Renal pelvis (tissue), 4 donors: ENCODE measurements around the gene CHST15. TPM values are rescaled to one million over a fixed set of nuclear protein-coding genes. Genes with fewer than 3 reads are reported as not detected.

Experiments used
- DNase-seq: peaks from one replicate; pipeline ENCODE4 v3.0.0-alpha.2; 2013
- polyA plus RNA-seq, 3 donors: library from polyadenylated mRNA; unstranded; fragments of 120-200 nt; gene quantifications; one replicate each; pipeline ENCODE4 v1.2.1, GENCODE V29; 2013; ENCODE audit not compliant: insufficient read length in 3 of 3

CHST15 gene
- polyA plus RNA-seq, 3 donors = 17.3 to 20.3 (median 20.3) TPM

DNA sequence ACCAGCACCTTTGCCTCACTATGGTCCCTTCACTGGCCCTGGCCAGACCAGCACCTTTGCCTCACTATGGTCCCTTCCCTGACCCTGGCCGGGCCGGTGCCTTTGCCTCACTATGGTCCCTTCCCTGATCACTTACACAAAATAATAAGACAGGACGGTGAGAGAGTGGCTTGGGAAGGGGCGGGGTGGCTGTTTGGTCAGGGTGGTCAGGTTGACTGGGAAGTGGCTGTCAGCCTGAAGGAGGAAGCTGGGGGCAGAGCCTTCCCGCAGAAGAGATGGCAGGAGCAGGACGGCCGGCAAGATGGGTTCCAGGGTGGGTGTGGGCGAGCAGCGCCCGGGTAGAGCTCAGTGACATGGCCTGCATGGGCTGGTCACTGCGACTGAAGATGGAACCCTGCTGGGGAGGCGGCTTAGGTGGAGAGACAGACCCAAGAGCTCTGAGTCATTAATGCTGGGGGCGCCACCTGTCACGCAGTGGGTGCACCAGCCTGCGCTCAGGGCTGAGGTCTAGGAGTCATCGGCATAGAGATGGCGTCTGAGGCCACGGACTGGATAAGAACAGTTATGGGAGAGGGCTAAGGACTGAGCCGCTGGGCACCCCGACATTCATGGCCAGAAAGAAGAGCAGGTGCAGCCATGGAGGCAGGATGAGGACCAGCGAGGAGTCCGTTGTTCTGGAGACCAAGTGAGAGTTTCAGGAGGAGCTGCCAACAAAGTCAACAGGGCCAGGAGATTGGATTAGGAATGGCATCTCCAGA, 91.8 kb downstream of the CHST15 start:
- no peak for DNase-seq

GRCh38 chr10:124000792-124001201, 92.6 kb downstream of the CHST15 start:
- DNase-seq = no peak

GRCh38 chr10:123999956-124000615, 93.3 kb downstream of the CHST15 start:
- DNase-seq = no peak

- no peak for DNase-seq
Observed at GRCh38 chr10:123999261-123999660, 94.1 kb downstream of the CHST15 start.

DNA sequence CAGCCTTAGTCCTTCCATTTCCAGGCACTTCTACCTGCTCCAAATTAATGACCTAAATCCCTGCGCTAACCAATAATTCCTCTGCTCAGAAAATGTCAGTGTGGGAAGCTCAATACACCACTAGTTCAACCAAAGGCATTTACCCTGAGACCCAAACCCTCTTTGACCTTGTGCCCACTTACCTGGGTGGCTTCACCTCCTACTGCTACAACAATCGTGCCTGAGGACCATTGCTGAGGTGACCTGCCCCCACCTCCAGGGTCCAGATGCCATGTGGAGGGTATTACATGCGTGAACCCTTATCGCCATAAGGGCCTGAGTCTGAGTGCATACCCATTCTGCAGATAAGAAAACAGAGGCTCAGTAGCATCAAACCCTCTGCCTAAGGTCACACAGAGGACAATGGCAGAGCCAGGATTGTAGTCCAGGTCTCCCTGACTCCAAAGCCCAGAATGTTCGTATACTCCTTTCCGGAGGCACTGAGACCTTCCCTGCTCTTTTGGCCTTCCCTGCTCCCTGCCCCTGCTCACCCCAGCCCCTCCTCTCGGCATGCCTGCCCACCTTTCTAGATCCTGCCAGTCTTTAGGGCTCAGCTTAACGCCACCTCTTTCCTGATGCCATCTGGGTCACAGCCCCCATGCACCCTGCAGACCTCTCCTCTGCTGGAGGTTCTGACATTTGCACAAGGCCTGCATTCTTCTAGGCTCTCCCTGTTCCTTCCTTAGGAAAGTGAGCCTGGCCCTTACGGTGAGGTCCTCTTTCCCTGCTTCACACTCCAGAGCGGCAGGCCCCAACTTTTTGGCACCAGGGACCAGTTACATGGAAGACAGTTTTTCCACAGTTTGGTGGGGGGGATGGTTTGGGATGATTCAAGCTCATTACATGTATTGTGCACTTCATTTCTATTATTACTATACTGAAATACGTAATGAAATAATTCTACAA, 94.9 kb downstream of the CHST15 start:
- no peak for DNase-seq

DNA sequence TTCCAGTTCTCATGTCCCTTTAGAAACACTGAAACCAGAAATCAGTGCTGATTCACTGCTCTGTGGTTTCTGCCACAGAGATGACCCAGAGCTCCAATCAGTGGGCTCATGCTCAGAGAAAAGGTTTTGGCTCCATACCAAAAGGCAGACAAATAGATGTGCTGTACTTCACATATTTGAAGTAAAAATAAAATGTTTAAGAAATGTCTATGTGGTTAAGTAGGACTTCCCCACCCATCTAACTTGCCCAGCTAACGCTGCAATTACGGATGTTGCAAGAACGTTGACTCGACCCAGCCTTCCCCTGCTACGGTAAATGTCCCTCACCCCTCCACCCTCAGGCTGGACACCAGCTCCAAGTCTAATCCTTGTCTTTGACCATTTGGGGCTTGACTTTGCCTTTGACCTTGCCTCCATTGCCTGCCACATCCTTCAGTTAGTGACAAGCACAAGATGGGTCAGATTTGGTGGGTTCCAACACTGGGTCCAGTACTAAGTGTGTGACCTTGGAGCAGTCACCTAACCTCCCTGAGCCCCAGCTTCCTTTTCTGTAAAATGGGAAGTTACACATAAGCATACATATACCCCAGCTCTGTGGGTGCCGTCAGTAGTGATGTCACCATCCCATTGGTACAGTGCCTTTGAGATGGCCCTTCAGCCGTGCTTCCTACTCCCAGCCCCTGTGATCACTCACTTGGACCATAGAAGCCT, 95.8 kb downstream of the CHST15 start:
- DNase-seq = no peak

- no peak for DNase-seq
Observed at GRCh38 chr10:123997013-123997412, 96.4 kb downstream of the CHST15 start.

GRCh38 chr10:123996302-123996701, 97.1 kb downstream of the CHST15 start:
- no peak for DNase-seq

- DNase-seq = no peak
Observed at GRCh38 chr10:123995461-123996131, 97.8 kb downstream of the CHST15 start.

- no peak for DNase-seq
Observed at GRCh38 chr10:123995082-123995460, 98.3 kb downstream of the CHST15 start.

DNA sequence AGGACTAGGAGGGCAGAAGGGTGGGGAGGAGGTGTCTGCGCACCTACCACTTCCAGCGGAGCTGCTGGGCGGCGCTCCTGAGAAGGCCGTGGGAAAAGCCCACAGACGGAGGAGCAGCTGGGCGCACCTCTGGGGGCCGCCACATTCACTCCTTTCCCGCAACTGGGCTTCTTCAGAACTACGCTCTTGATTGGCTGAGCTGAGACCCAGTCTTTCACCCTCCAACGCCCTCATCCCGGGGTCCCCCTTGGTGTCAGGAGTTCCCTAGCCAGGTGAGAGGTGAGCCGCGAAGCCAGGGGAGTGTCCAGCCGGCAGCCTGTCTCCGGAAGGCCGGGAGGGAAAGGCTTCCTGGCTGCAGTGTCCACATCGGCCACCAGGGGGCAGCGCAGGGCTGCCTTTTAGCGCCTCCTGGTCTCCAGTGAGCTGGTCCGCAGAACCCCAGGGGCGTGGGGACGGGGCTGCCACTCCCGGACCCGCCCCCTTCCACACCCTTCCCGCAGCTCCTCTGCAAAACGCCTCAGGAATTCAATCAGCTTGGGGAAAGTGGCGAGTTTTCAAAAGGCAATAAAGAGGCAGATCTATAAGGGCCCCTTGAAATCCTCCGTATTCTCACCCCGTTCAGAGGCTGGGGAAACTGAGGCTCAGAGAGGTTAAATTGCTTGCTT, 98.8 kb downstream of the CHST15 start:
- peak; percentile 82 for DNase-seq

DNA sequence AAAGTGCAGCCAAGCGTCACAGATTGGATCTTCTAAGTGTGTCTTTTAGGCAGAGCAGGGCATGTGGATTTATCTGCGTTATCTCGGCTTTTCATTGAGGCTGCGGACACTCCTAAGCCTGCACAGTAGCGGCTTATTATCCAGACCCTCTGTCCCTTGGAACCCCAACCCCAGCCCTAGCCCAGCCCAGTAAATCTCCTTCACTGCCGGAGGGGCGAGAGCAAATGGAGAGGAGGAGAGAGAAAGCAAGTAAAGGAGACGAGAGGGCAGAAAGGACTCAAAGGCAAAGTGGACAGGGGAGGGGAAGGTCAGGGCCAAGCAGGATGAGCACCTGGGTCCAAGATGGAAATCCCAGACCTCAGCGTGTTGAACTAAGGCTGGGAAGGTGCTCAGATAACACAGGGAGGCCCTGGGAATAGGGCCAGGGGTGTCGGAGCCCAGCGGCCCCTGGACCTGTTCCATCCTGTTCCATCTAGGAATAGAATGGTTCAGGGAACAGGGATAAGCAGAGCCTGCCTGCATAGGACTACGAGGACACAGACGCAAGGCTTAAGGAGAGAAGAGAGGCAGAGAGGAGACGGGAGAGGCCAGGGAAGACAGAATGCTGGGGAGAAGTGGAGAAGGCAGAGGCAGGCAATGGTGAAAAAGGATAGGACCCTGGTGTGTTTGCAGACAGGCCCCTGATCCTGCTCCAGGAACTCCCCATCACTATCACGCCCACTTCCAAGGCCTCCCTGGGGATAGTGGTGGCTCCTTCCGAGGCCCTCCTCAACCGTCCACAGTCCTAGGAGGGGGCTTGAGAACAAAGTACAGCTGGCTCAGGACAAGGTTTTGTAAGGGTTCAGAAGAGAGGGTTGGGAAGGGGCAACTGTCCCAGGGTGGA, 99.6 kb downstream of the CHST15 start:
- no peak for DNase-seq

GRCh38 chr10:123991611-123992570, 101.5 kb downstream of the CHST15 start:
- DNase-seq = no peak

DNA sequence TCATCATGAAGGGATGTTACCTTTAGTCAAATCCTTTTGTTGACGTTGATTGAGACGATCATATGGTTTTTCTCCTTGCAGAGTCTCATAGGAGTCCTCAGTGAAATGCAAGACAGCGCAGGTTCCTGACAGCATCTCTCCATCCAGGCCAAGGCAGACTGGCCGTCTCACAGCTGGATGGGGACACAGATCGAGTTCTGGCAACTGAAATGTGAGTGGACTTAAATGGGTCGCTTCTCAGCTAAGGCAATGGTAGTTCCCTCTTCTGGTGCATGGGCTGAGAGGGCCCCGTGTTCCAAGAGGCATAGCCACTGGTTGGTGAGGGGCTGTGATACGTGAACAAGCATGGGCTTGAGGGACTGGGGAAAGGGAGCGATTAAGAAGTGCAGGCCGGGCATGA, 102.5 kb downstream of the CHST15 start:
- DNase-seq = no peak

GRCh38 chr10:123988694-123989093, 104.7 kb downstream of the CHST15 start:
- no peak for DNase-seq

- no peak for DNase-seq
Observed at GRCh38 chr10:123986736-123987135, 106.7 kb downstream of the CHST15 start.

- no peak for DNase-seq
Observed at GRCh38 chr10:123974406-123974805, 119.0 kb downstream of the CHST15 start.
